Subcutaneous abdominal adipose tissue (tissue), 5 donors: Measurements from ENCODE around the gene ENC1.

ENCODE experiments used
- H3K27ac ChIP-seq: one replicate; pipeline ENCODE4 v1.7.0; 2013; ENCODE audit warnings: low read depth, mild to moderate bottlenecking, inconsistent platforms, low read length, moderate library complexity
- H3K27me3 ChIP-seq, 5 donors: one replicate each; pipeline ENCODE4 v1.7.0; 2013; ENCODE audit warnings: low read length in 5 of 5, inconsistent platforms in 1 of 5; ENCODE audit not compliant: control insufficient read depth in 5 of 5, insufficient read depth in 4 of 5
- H3K36me3 ChIP-seq, 5 donors: one replicate each; pipeline ENCODE4 v1.7.0; 2013; ENCODE audit warnings: low read length in 5 of 5; ENCODE audit not compliant: control insufficient read depth in 5 of 5, insufficient read depth in 5 of 5
- H3K4me1 ChIP-seq, 5 donors: one replicate each; pipeline ENCODE4 v1.7.0; 2013; ENCODE audit warnings: low read length in 5 of 5, mild to moderate bottlenecking in 3 of 5, moderate library complexity in 1 of 5; ENCODE audit not compliant: control insufficient read depth in 5 of 5, insufficient read depth in 5 of 5
- H3K4me3 ChIP-seq, 5 donors: one replicate each; pipeline ENCODE4 v1.7.0; 2013; ENCODE audit warnings: low read length in 5 of 5, low read depth in 1 of 5
- H3K9ac ChIP-seq, 5 donors: one replicate each; pipeline ENCODE4 v1.7.0; 2013; ENCODE audit warnings: low read length in 5 of 5, mild to moderate bottlenecking in 4 of 5, moderate library complexity in 3 of 5
- H3K9me3 ChIP-seq, 5 donors: one replicate each; pipeline ENCODE4 v1.7.0; 2013; ENCODE audit warnings: low read length in 5 of 5; ENCODE audit not compliant: control insufficient read depth in 5 of 5
- donor health status: healthy.
- donor health status: healthy.
- donor health status: healthy.
- donor health status: healthy.
- donor health status: healthy.

Gene ENC1

GRCh38 chr5:74616236-74617146, 24.0 kb downstream of the ENC1 start:
- no peak overlapping the region for H3K27ac ChIP-seq
- H3K27me3 ChIP-seq: peaks cover 0 to 3% (median 0%) of the 10 kb centered on the region in 5 donors

GRCh38 chr5:74613283-74613682, 27.2 kb downstream of the ENC1 start:
- no peak overlapping the region for H3K27ac ChIP-seq
- no peaks in the 10 kb centered on the region for H3K4me1 ChIP-seq
- H3K36me3 ChIP-seq: no peaks in the 10 kb centered on the region
- H3K9me3 ChIP-seq: no peaks in the 10 kb centered on the region
- H3K9ac ChIP-seq: no peak overlapping the region
- H3K27me3 ChIP-seq: no peaks in the 10 kb centered on the region
- H3K4me3 ChIP-seq: no peak overlapping the region

More at GRCh38 chr5:74616236-74617146, 24.0 kb downstream of the ENC1 start:
- Histone ChIP-seq H3K9ac (no peak overlapping the region), H3K4me3 (no peak overlapping the region), H3K36me3 (no peaks in the 10 kb centered on the region), H3K9me3 (no peaks in the 10 kb centered on the region), H3K4me1 (no peaks in the 10 kb centered on the region)

GRCh38 chr5:74612045-74612444, 28.5 kb downstream of the ENC1 start:
- Histone ChIP-seq H3K4me1 (no peaks in the 10 kb centered on the region), H3K9ac (no peak overlapping the region), H3K27ac (no peak overlapping the region), H3K27me3 (no peaks in the 10 kb centered on the region), H3K9me3 (no peaks in the 10 kb centered on the region), H3K36me3 (no peaks in the 10 kb centered on the region), H3K4me3 (no peak overlapping the region)

GRCh38 chr5:74608736-74609601, 31.6 kb downstream of the ENC1 start:
- H3K27ac ChIP-seq: no peak overlapping the region
- H3K9me3 ChIP-seq: no peaks in the 10 kb centered on the region
- H3K36me3 ChIP-seq: no peaks in the 10 kb centered on the region
- H3K4me3 ChIP-seq: no peak overlapping the region
- H3K9ac ChIP-seq: no peak overlapping the region
- H3K27me3 ChIP-seq: no peaks in the 10 kb centered on the region
- no peaks in the 10 kb centered on the region for H3K4me1 ChIP-seq

- Histone ChIP-seq H3K27me3 (no peaks in the 10 kb centered on the region), H3K9me3 (peaks cover 0 to 2% (median 0%) of the 10 kb centered on the region in 5 donors), H3K4me3 (no peak overlapping the region), H3K36me3 (no peaks in the 10 kb centered on the region), H3K4me1 (no peaks in the 10 kb centered on the region), H3K27ac (no peak overlapping the region), H3K9ac (no peak overlapping the region)
Observed at GRCh38 chr5:74605759-74606158, 34.8 kb downstream of the ENC1 start.

GRCh38 chr5:74603376-74603775, 37.2 kb downstream of the ENC1 start:
- Histone ChIP-seq H3K27ac (no peak overlapping the region), H3K27me3 (no peaks in the 10 kb centered on the region), H3K4me1 (no peaks in the 10 kb centered on the region), H3K4me3 (no peak overlapping the region), H3K36me3 (no peaks in the 10 kb centered on the region), H3K9ac (no peak overlapping the region), H3K9me3 (peaks cover 0 to 2% (median 0%) of the 10 kb centered on the region in 5 donors)

- Histone ChIP-seq H3K4me1 (no peaks in the 10 kb centered on the region), H3K27ac (no peak overlapping the region), H3K4me3 (no peak overlapping the region), H3K36me3 (no peaks in the 10 kb centered on the region), H3K27me3 (no peaks in the 10 kb centered on the region), H3K9ac (no peak overlapping the region), H3K9me3 (peaks cover 0 to 2% (median 0%) of the 10 kb centered on the region in 5 donors)
Observed at GRCh38 chr5:74599148-74599547, 41.4 kb downstream of the ENC1 start.

- Histone ChIP-seq H3K27me3 (no peaks in the 10 kb centered on the region), H3K4me1 (no peaks in the 10 kb centered on the region), H3K36me3 (no peaks in the 10 kb centered on the region), H3K9ac (no peak overlapping the region), H3K27ac (no peak overlapping the region), H3K9me3 (peaks cover 0 to 2% (median 0%) of the 10 kb centered on the region in 5 donors), H3K4me3 (no peak overlapping the region)
Observed at GRCh38 chr5:74598731-74599130, 41.8 kb downstream of the ENC1 start.

GRCh38 chr5:74596927-74597326, 43.6 kb downstream of the ENC1 start:
- Histone ChIP-seq H3K4me3 (no peak overlapping the region), H3K4me1 (no peaks in the 10 kb centered on the region), H3K27me3 (no peaks in the 10 kb centered on the region), H3K27ac (no peak overlapping the region), H3K9ac (no peak overlapping the region), H3K9me3 (peaks cover 0 to 2% (median 0%) of the 10 kb centered on the region in 5 donors), H3K36me3 (no peaks in the 10 kb centered on the region)
